HuH-7.5 (cell line): ENCODE measurements around the gene LTA4H.

Source experiments
- DNase-seq: peaks from one replicate; pipeline ENCODE4 v3.0.0; 2011; ENCODE audit warnings: low spot score

The LTA4H gene

GRCh38 chr12:95959107-95959506 lies 76.3 kb downstream of the LTA4H start:
- DNase-seq: no peak

GRCh38 chr12:95956557-95957145 lies 78.7 kb downstream of the LTA4H start:
- DNase-seq: no peak

DNA sequence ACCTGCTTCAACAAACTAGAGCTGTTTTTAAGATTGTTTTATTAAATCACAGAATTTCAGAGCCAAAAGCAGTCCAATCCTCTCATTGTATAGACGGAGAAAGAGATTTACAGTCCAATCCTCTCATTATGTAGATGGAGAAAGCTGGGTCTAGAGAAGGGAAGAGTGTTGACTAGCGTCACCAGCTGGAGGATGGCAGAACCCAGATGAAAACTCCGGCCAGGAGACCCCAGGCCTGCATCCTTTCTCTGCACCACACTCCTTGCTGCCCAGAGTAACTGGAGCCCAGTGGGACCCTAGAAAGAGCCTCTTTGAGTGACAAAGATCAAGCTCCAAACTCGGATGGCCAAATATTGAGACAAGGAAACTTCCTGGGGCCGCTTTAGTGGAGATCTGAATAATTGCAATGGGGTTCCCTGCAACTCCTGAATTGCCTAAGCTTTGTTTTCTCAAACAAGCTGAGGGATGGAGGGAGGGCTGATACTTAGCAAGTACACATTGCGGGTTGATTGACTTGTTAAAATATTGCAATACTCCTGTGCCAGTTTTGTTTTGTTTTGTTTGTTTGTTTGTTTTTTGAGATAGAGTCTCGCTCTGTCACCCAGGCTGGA lies 79.7 kb downstream of the LTA4H start:
- no peak for DNase-seq

- DNase-seq: no peak
Observed at GRCh38 chr12:95953000-95953399, 82.4 kb downstream of the LTA4H start.

DNA sequence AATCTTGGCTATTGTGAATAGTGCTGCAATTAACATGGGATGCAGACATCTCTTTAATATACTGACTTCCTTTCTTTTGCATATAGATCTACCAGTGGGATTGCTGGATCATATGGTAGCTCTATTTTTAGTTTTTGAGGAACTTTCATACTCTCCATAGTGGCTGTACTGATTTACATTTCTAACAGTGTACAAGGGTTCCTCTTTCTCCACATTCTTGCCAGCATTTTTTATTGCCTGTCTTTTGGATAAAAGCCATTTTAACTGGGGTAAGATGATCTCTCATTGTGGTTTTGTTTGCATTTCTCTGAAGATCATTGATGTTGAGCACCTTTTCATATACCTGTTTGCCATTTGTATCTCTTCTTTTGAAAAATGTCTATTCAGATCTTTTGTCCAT lies 83.9 kb downstream of the LTA4H start:
- no peak for DNase-seq
